Activated CD4-positive, alpha-beta T cell treated with anti-CD3 and anti-CD28 coated beads, Interleukin-2, amount 50 U/mL, for 4 hours (primary cell): ENCODE measurements around the gene KCNQ1.

ENCODE experiments used
- DNase-seq, 2 experiments: peaks; one replicate each; pipeline ENCODE4 v3.0.0-alpha.2; 2020

KCNQ1 gene

DNA sequence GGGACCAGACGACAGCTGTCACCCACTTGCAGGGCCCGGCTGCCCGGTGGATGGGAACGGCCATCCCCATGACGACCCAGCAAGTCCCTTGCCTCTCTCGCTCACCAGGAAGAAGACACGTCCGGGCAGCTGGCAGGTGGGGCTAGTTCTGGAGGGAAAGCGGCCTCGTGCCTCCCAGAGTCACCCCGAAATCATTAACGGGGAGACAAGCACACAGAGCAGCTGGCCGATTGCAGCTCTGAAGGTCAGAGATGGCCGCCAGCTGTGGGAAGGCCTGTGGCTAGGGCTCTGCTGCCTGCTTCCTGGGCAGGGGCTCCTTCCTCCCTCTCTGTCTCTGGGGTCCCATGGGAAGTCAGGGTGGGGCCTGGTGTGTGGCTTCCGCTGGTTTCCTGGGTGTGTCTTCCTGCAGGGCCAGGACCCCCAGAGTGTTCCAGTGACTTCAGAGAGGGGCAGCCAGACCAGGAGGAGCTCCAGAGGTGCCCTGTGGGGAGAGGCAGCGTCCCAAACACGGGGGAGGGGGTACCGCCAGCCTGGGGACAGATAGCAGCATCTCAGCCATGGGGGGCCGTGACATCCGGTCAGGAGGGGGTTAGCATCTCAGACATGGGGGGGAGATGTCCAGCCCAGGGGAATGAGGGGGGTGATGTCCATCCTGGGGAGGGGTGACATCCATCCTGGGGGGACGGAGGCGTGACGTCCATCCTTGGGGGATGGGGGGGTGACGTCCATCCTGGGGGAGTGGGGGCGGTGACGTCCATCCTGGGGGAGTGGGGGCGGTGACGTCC, 114.9 kb downstream of the KCNQ1 start:
- no peak for DNase-seq

DNA sequence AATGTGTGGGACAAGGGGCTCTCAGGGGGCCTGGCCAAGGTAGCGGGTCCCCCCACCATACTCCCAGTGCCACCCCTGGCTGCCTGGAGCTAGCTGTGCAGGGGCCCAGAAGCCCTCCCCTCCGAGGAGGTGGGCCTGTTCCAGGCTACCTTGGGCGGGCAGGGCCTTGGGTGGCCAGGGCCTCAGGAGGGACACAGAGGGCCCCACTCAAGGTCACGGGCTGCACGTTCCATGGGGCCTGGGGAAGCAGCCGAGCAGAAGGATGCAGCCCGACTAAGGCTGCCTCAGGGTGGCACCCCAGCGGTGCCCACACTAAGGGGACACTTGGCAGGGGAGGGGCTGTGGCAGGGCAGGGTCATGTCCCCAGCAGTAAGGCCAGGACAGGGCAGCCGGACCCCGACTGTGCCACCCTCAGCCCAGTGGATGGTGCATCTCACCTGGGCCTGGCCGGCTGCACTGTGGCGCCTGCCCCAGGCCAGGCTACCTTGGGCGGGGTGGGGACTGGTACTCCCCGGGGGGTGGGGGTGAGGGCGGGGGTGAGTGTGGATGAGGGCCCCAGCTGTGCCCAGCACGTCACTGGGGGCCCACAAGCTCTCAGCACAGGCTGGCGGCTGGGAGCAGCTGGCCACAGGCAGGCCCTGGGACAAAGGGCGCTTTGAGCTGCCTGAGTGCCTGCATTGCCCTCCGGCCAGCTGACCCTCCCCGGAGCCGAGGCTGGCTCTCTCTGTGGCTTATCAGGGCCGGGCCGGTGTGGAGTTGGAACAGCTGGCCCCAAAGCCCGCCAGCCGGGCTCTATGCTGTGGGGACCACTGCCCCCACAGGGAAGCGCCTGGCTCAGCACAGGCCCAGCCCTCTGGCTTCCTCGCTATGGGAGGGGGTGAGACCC, 117.1 kb downstream of the KCNQ1 start:
- DNase-seq, result no peak

- no peak for DNase-seq
Observed at GRCh38 chr11:2562890-2563212, 118.0 kb downstream of the KCNQ1 start.

GRCh38 chr11:2563213-2564007, 118.6 kb downstream of the KCNQ1 start:
- no peak for DNase-seq

DNA sequence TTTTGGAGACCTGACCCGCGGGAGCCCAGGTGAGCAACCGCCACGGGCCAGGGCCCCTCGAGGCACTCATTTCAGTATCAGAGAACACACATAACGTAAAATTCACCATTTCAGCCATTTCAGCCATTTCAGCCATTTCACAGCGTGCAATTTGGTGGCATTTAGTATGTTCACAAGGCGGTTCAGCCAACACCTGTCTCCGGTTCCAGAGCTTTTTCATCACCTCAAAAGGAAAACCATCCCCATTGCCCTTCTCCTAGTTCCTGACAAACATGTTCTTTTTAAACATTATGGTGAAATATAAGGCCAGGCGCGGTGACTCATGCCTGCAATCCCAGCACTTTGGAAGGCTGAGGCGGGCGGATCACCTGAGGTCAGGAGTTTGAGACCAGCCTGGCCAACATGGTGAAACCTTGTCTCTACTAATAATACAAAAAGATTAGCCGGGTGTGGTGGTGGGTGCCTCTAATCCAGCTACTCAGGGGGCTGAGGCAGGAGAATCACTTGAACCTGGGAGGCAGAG, 119.3 kb downstream of the KCNQ1 start:
- DNase-seq, result no peak

GRCh38 chr11:2564588-2565425, 120.0 kb downstream of the KCNQ1 start:
- no peak for DNase-seq

GRCh38 chr11:2565447-2566222, 120.8 kb downstream of the KCNQ1 start:
- DNase-seq, result no peak

DNA sequence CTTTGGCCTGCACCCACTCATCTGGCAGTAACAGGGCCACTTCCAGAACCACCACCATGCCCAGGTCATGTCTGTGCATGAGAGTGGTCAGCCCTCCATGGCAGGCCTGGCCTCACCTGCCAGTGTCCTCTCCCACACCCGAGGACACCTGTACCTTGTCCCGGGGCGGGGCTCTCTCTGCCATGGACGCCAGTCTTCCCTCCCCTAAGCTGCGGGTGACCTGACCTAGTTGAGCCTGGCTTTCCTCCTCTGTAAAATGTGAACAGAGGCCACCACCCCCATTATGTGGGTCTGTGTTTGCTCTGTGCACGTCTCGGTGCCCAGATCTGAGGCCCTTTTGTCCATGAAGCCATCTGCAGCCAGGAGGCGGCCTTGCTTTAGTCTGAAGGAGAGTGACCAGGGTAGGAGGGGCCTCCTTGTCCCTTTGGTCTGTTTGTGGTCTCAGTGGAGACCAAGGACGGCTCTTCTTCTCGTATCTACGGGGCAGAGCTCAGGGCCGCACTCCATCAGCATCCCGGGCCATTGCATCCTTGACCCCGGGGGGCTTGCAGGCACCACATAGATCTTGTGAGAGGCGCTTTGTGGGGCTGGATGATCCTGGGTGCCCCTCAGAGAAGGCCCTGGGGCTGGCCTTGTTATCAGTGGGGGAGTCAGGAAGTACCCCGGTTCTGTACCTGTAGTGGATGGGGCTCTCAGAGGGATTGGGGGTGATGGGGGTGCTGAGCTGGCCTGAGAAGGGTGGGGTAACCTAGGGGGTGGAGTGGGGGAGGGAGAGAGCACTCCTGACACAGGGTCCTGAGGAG, 121.6 kb downstream of the KCNQ1 start:
- no peak for DNase-seq

- DNase-seq, result no peak
Observed at GRCh38 chr11:2567026-2567671, 122.3 kb downstream of the KCNQ1 start.

GRCh38 chr11:2569321-2569721, 124.5 kb downstream of the KCNQ1 start:
- DNase-seq, result no peak

DNA sequence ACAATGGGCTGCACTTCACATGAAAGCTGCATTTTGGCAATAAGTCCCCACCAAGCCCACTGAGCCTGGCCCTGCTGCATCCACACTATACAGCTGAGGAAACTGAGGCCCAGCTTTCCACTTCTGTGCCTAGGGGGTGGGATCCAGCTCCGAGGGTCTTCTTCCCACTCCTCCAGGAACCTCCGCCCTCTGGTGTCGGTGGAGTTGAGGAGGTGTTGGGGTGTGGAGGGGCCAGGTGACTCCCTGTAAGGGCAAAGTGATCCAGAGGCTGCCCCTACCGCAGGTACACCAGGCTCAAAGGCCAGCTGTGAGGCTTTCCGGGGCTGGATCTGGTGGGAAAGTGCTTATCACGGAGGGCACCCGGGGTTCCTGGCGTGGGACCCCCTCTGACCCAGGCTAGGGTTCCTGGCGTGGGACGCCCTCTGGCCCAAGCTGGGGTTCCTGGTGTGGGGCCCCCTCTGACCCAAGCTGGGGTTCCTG, 125.0 kb downstream of the KCNQ1 start:
- DNase-seq, result no peak

GRCh38 chr11:2570211-2570811, 125.5 kb downstream of the KCNQ1 start:
- DNase-seq, result no peak

GRCh38 chr11:2570841-2571597, 126.2 kb downstream of the KCNQ1 start:
- DNase-seq, result no peak

GRCh38 chr11:2571598-2572281, 126.9 kb downstream of the KCNQ1 start:
- DNase-seq, result no peak

- no peak for DNase-seq
Observed at GRCh38 chr11:2572491-2573239, 127.9 kb downstream of the KCNQ1 start.

GRCh38 chr11:2573240-2574042, 128.6 kb downstream of the KCNQ1 start:
- no peak for DNase-seq
